Large intestine (tissue), 3 donors: ENCODE measurements around the gene APC2. TPM values are rescaled to one million over a fixed set of nuclear protein-coding genes. Genes with fewer than 3 reads are reported as not detected.

Source experiments
- DNase-seq, 2 donors: peaks; one replicate each; pipeline versions ENCODE4 v3.0.0 to v3.0.0-alpha.2; 2013
- H3K27ac ChIP-seq: one replicate; pipeline ENCODE4 v1.5.1; 2013; ENCODE audit warnings: low read length
- H3K27me3 ChIP-seq: 2 replicates; pipeline ENCODE4 v1.6.1; 2013; ENCODE audit warnings: low read length; ENCODE audit not compliant: control insufficient read depth, insufficient read depth
- H3K36me3 ChIP-seq: 2 replicates; pipeline ENCODE4 v1.6.1; 2013; ENCODE audit warnings: low read length; ENCODE audit not compliant: control insufficient read depth, insufficient read depth
- H3K4me1 ChIP-seq: one replicate; pipeline ENCODE4 v1.6.1; 2013; ENCODE audit warnings: low read length; ENCODE audit not compliant: control insufficient read depth, insufficient read depth
- H3K4me3 ChIP-seq: one replicate; pipeline ENCODE4 v1.5.1; 2013; ENCODE audit warnings: low read length
- H3K9me3 ChIP-seq: one replicate; pipeline ENCODE4 v1.6.1; 2013; ENCODE audit warnings: mild to moderate bottlenecking, low read depth, low read length, moderate library complexity; ENCODE audit not compliant: control insufficient read depth
- WGBS: methylation state at CpG from one replicate; pipeline ENCODE4 v1.1.5; 2013; ENCODE audit warnings: low lambda C conversion rate; ENCODE audit not compliant: insufficient coverage; 5-methylcytosine and 5-hydroxymethylcytosine counted together
- polyA plus RNA-seq: library from polyadenylated mRNA; unstranded; fragments of 120-200 nt; gene quantifications from one replicate; pipeline ENCODE4 v1.2.1, GENCODE V29; 2013

Gene APC2
- polyA plus RNA-seq, 1 donor, result 5.6 TPM

- Histone ChIP-seq H3K27me3 (peaks cover 8% of the 10 kb centered on the region), H3K36me3 (peaks cover 14% of the 10 kb centered on the region), H3K4me1 (peaks cover 41% of the 10 kb centered on the region), H3K27ac (peak overlapping the region; percentile 53), H3K9me3 (peaks cover 25% of the 10 kb centered on the region), H3K4me3 (peak overlapping the region; percentile 41)
- no peak for DNase-seq
- 32% methylated on average over 5 of the region's 14 CpGs for WGBS
Observed at GRCh38 chr19:1502433-1503088, 52.6 kb downstream of the APC2 start.

GRCh38 chr19:1503089-1503924 lies 53.4 kb downstream of the APC2 start:
- peak overlapping the region; percentile 53 for H3K27ac ChIP-seq
- peaks cover 8% of the 10 kb centered on the region for H3K27me3 ChIP-seq
- H3K4me3 ChIP-seq, result peak overlapping the region; percentile 41
- peaks cover 11% of the 10 kb centered on the region for H3K36me3 ChIP-seq
- H3K9me3 ChIP-seq, result peaks cover 27% of the 10 kb centered on the region
- peaks cover 35% of the 10 kb centered on the region for H3K4me1 ChIP-seq
- peak; percentile 78 to 84 for DNase-seq
- no CpG with 5 or more reads among the region's 49 CpGs for WGBS

- H3K27ac ChIP-seq, result peak overlapping the region; percentile 12
- peaks cover 38% of the 10 kb centered on the region for H3K4me1 ChIP-seq
- peaks cover 11% of the 10 kb centered on the region for H3K36me3 ChIP-seq
- WGBS, result no CpG with 5 or more reads among the region's 23 CpGs
- DNase-seq, result peak in 1 of 2 donors; percentile 54
- peaks cover 29% of the 10 kb centered on the region for H3K9me3 ChIP-seq
- H3K4me3 ChIP-seq, result no peak overlapping the region
- peaks cover 8% of the 10 kb centered on the region for H3K27me3 ChIP-seq
Observed at GRCh38 chr19:1503925-1504773, 54.2 kb downstream of the APC2 start.

GRCh38 chr19:1505012-1505411 lies 55.1 kb downstream of the APC2 start:
- Histone ChIP-seq H3K27me3 (peaks cover 8% of the 10 kb centered on the region), H3K4me1 (peaks cover 43% of the 10 kb centered on the region), H3K36me3 (peaks cover 11% of the 10 kb centered on the region), H3K9me3 (peaks cover 22% of the 10 kb centered on the region), H3K27ac (no peak overlapping the region), H3K4me3 (no peak overlapping the region)
- no peak for DNase-seq
- WGBS, result 93% methylated on average over 3 of the region's 8 CpGs

- Histone ChIP-seq H3K4me1 (peaks cover 50% of the 10 kb centered on the region), H3K9me3 (peaks cover 15% of the 10 kb centered on the region), H3K4me3 (no peak overlapping the region), H3K27me3 (peaks cover 8% of the 10 kb centered on the region), H3K27ac (no peak overlapping the region), H3K36me3 (peaks cover 11% of the 10 kb centered on the region)
- no CpG with 5 or more reads among the region's 45 CpGs for WGBS
- DNase-seq, result peak in 1 of 2 donors; percentile 1
Observed at GRCh38 chr19:1505991-1506881, 56.3 kb downstream of the APC2 start.

DNA sequence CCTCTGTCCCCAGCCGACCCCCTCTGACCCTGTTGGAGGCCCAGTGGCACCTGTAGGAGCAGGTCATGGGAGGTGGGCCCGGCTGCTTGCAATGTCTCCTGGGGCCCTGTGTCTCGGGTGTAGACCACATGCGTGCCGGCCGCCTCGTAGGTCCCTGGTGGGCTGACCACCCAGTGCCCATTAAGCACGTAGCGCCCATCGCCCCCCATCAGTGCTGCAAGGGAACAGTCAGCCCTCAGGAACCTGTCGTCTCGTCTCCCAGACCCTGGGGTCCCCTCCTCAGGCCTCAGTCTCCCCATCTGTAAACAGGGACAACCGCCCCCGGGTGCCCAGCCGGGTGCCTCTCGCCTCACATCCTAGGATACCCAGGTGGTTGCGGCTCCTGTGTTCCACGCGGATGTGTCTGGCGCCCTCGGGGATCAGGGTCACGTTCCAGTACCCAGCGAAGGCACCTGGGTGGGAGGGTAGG lies 57.3 kb downstream of the APC2 start:
- H3K4me3 ChIP-seq, result peak overlapping the region; percentile 5
- H3K4me1 ChIP-seq, result peaks cover 54% of the 10 kb centered on the region
- peaks cover 11% of the 10 kb centered on the region for H3K36me3 ChIP-seq
- H3K27ac ChIP-seq, result peak overlapping the region; percentile 96
- WGBS, result 100% methylated on average over 2 of the region's 23 CpGs
- H3K27me3 ChIP-seq, result peaks cover 9% of the 10 kb centered on the region
- H3K9me3 ChIP-seq, result peaks cover 15% of the 10 kb centered on the region
- DNase-seq, result no peak

DNA sequence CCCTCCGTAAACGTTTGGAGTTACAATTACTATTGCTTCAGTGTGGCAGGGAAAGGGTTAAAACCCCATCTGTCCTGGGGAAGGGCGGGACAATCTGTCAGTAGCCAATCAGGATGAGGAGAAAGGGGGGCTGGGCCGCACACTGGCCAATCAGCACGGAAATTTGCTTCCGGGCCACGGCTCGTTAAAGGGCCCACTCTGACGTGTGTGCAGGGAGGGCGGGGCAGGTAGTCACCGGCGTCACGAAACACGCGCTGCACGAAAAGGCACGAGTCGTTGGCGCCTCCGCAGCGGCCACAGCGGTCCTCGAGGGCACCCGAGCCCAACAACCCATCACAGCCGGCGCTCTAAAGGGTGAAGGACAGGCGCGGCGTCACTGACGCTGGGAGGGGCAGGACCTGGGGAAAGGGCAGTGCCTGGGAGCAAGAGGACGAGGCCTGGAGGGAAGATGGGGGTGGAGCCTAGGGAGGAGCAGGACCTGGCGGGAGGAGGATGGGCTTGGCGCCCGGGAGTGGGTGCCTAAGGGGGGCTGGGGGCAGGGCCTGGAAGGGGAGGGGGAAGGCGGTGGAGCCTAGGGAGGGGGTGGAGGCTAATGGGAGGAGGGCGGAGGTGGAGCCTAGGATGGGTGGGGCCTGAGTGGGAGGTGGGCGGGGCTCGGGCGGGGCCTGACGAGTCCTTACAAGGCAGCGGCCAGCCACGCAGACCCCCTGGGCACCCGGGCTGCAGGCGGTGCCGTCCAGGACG lies 58.0 kb downstream of the APC2 start:
- peak; percentile 97 to 98 for DNase-seq
- peak overlapping the region; percentile 59 for H3K4me3 ChIP-seq
- peaks cover 9% of the 10 kb centered on the region for H3K27me3 ChIP-seq
- H3K9me3 ChIP-seq, result peaks cover 15% of the 10 kb centered on the region
- H3K4me1 ChIP-seq, result peaks cover 50% of the 10 kb centered on the region
- H3K27ac ChIP-seq, result peak overlapping the region; percentile 96
- no CpG with 5 or more reads among the region's 46 CpGs for WGBS
- H3K36me3 ChIP-seq, result peaks cover 11% of the 10 kb centered on the region

DNA sequence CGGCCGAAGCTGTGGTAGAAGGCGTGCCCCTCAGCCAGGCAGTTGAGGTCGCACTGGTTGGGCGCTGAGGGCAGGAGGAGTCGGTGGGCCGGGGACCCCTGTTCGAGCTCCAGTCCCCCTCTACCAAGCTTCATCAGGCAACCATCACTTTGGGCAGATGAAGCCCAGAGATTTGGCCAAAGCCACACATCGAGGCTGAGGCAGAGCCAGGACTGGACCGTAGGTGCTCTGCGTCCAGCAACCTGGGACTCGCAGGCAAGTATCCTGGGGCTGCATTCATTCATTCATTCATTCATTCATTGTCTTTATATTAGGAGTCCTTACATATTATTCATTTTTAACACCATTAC lies 58.6 kb downstream of the APC2 start:
- peak overlapping the region; percentile 37 for H3K4me3 ChIP-seq
- H3K27me3 ChIP-seq, result peaks cover 9% of the 10 kb centered on the region
- peaks cover 11% of the 10 kb centered on the region for H3K36me3 ChIP-seq
- no CpG with 5 or more reads among the region's 12 CpGs for WGBS
- H3K4me1 ChIP-seq, result peaks cover 46% of the 10 kb centered on the region
- H3K27ac ChIP-seq, result peak overlapping the region; percentile 65
- H3K9me3 ChIP-seq, result peaks cover 15% of the 10 kb centered on the region
- DNase-seq, result peak in 1 of 2 donors; percentile 14
